SK-N-SH treated with all-trans-retinoic acid at 6 μM for 48 hours (cell line): ENCODE measurements around the gene NSL1.

Source experiments
- ATAC-seq: fragments of 200-7000 bp; cut with Tn5 transposase; 3 replicates; pipeline ENCODE4 v1.9.1; 2020; ENCODE audit warnings: mild to moderate bottlenecking, moderate library complexity
- ARNTL ChIP-seq: fragments of 450-650 bp; formaldehyde crosslinking; IDR thresholded peaks from 2 replicates; pipeline ENCODE4 v1.5.0; 2020; ENCODE audit warnings: low read depth, mild to moderate bottlenecking, moderate library complexity, borderline replicate concordance
- CSDC2 ChIP-seq: fragments of 250-450 bp; sonication (Bioruptor Pico); IDR thresholded peaks from 2 replicates; pipeline ENCODE4 v1.5.0; 2020; ENCODE audit warnings: mild to moderate bottlenecking, moderate library complexity
- ESRRG ChIP-seq: fragments of 250-450 bp; sonication (Bioruptor Pico); IDR thresholded peaks from 2 replicates; pipeline ENCODE4 v1.6.1; 2021; ENCODE audit warnings: mild to moderate bottlenecking
- GLIS3 ChIP-seq: fragments of 250-450 bp; sonication (Bioruptor Pico); IDR thresholded peaks from 2 replicates; pipeline ENCODE4 v1.5.0; 2020; ENCODE audit warnings: mild to moderate bottlenecking, moderate library complexity
- ISL1 ChIP-seq: fragments of 250-450 bp; sonication (Bioruptor Pico); IDR thresholded peaks from 2 replicates; pipeline ENCODE4 v2.1.2; 2022; ENCODE audit warnings: mild to moderate bottlenecking, moderate library complexity
- OSR1 ChIP-seq: fragments of 250-450 bp; sonication (Bioruptor Pico); IDR thresholded peaks from 2 replicates; pipeline ENCODE4 v1.8.0; 2022; ENCODE audit warnings: moderate library complexity, mild to moderate bottlenecking, inconsistent platforms
- PATZ1 ChIP-seq: fragments of 250-450 bp; sonication (Bioruptor Pico); IDR thresholded peaks from 2 replicates; pipeline ENCODE4 v1.8.0; 2020; ENCODE audit warnings: mild to moderate bottlenecking, moderate library complexity, borderline replicate concordance
- POU6F1 ChIP-seq: fragments of 250-450 bp; sonication (Bioruptor Pico); IDR thresholded peaks from 2 replicates; pipeline ENCODE4 v1.8.0; 2021; ENCODE audit warnings: low read depth, mild to moderate bottlenecking, moderate library complexity, borderline replicate concordance
- PPARA ChIP-seq: fragments of 250-450 bp; sonication (Bioruptor Pico); IDR thresholded peaks from 2 replicates; pipeline ENCODE4 v1.5.0; 2020; ENCODE audit warnings: mild to moderate bottlenecking, borderline replicate concordance
- RARB ChIP-seq: fragments of 250-450 bp; sonication (Bioruptor Pico); IDR thresholded peaks from 2 replicates; pipeline ENCODE4 v1.8.0; 2021; ENCODE audit warnings: mild to moderate bottlenecking, moderate library complexity
- SNAI2 ChIP-seq: fragments of 250-450 bp; sonication (Bioruptor Pico); IDR thresholded peaks from 2 replicates; pipeline ENCODE4 v1.5.0; 2020; ENCODE audit warnings: mild to moderate bottlenecking, moderate library complexity
- TCF4 ChIP-seq: fragments of 250-450 bp; sonication (Bioruptor Pico); IDR thresholded peaks from 2 replicates; pipeline ENCODE4 v1.8.0; 2021; ENCODE audit warnings: mild to moderate bottlenecking, moderate library complexity, borderline replicate concordance
- TOX ChIP-seq: fragments of 250-450 bp; sonication (Bioruptor Pico); IDR thresholded peaks from 2 replicates; pipeline ENCODE4 v1.8.0; 2021; ENCODE audit warnings: mild to moderate bottlenecking, moderate library complexity, borderline replicate concordance
- ZC3H10 ChIP-seq: fragments of 250-450 bp; sonication (Bioruptor Pico); IDR thresholded peaks from 2 replicates; pipeline ENCODE4 v1.5.1; 2021; ENCODE audit warnings: mild to moderate bottlenecking, moderate library complexity
- ZFP3 ChIP-seq: fragments of 250-450 bp; sonication (Bioruptor Pico); IDR thresholded peaks from 2 replicates; pipeline ENCODE4 v1.5.0; 2020; ENCODE audit warnings: mild to moderate bottlenecking, moderate library complexity
- ZNF70 ChIP-seq: fragments of 450-650 bp; formaldehyde crosslinking; IDR thresholded peaks from 2 replicates; pipeline ENCODE4 v1.5.0; 2020; ENCODE audit warnings: mild to moderate bottlenecking, moderate library complexity
- ZNF8 ChIP-seq: fragments of 450-650 bp; formaldehyde crosslinking; IDR thresholded peaks from 2 replicates; pipeline ENCODE4 v1.5.0; 2020; ENCODE audit warnings: mild to moderate bottlenecking, moderate library complexity
- TF ChIP-seq, protein P1 (sequence below): fragments of 250-450 bp; sonication (Bioruptor Pico); IDR thresholded peaks from 2 replicates; pipeline ENCODE4 v1.5.1; 2021; ENCODE audit warnings: mild to moderate bottlenecking, moderate library complexity
- TF ChIP-seq, protein P2 (sequence below): fragments of 250-450 bp; sonication (Bioruptor Pico); IDR thresholded peaks from 2 replicates; pipeline ENCODE4 v1.5.0; 2020; ENCODE audit warnings: mild to moderate bottlenecking, moderate library complexity
- TF ChIP-seq, protein P3 (sequence below): fragments of 250-450 bp; sonication (Bioruptor Pico); IDR thresholded peaks from 2 replicates; pipeline ENCODE4 v1.5.1; 2020; ENCODE audit warnings: low read depth, mild to moderate bottlenecking, moderate library complexity

NSL1 gene

DNA sequence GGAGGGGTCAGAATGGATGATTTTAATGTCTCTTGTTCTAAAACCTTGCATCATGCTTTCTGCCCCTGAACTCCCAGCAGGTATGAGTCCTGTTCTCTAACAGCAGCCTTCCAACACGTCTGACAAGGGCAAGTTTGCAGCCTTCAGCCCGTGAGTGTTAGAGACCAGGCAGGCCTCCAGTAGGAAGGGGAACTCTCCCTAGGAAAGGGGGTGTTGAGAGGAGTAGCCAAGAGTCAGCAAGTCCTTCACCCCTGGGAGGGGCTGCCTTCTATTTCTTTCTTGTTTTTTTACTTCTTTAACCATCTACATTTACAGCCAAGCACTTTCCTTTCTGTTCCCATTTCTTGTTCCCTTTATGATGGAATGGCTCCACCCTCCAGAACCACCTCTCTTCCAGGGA lies 106.1 kb downstream of the NSL1 start:
- ATAC-seq = no peak
- no peak for TF ChIP-seq PATZ1 (CRISPR knock-in tag)
- no peak for TF ChIP-seq ZC3H10
- TF ChIP-seq, protein P1, sequence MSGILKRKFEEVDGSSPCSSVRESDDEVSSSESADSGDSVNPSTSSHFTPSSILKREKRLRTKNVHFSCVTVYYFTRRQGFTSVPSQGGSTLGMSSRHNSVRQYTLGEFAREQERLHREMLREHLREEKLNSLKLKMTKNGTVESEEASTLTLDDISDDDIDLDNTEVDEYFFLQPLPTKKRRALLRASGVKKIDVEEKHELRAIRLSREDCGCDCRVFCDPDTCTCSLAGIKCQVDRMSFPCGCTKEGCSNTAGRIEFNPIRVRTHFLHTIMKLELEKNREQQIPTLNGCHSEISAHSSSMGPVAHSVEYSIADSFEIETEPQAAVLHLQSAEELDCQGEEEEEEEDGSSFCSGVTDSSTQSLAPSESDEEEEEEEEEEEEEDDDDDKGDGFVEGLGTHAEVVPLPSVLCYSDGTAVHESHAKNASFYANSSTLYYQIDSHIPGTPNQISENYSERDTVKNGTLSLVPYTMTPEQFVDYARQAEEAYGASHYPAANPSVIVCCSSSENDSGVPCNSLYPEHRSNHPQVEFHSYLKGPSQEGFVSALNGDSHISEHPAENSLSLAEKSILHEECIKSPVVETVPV = no peak
- no peak for TF ChIP-seq OSR1 (CRISPR knock-in tag)
- TF ChIP-seq, protein P2, sequence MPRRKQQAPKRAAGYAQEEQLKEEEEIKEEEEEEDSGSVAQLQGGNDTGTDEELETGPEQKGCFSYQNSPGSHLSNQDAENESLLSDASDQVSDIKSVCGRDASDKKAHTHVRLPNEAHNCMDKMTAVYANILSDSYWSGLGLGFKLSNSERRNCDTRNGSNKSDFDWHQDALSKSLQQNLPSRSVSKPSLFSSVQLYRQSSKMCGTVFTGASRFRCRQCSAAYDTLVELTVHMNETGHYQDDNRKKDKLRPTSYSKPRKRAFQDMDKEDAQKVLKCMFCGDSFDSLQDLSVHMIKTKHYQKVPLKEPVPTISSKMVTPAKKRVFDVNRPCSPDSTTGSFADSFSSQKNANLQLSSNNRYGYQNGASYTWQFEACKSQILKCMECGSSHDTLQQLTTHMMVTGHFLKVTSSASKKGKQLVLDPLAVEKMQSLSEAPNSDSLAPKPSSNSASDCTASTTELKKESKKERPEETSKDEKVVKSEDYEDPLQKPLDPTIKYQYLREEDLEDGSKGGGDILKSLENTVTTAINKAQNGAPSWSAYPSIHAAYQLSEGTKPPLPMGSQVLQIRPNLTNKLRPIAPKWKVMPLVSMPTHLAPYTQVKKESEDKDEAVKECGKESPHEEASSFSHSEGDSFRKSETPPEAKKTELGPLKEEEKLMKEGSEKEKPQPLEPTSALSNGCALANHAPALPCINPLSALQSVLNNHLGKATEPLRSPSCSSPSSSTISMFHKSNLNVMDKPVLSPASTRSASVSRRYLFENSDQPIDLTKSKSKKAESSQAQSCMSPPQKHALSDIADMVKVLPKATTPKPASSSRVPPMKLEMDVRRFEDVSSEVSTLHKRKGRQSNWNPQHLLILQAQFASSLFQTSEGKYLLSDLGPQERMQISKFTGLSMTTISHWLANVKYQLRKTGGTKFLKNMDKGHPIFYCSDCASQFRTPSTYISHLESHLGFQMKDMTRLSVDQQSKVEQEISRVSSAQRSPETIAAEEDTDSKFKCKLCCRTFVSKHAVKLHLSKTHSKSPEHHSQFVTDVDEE = no peak
- no peak for TF ChIP-seq ESRRG (CRISPR knock-in tag)
- TF ChIP-seq ISL1 (CRISPR knock-in tag) = no peak
- no peak for TF ChIP-seq POU6F1 (CRISPR knock-in tag)
- no peak for TF ChIP-seq PPARA
- no peak for TF ChIP-seq ZNF70 (CRISPR knock-in tag)
- no peak for TF ChIP-seq TOX (CRISPR knock-in tag)
- no peak for TF ChIP-seq ZFP3 (CRISPR knock-in tag)
- no peak for TF ChIP-seq GLIS3 (CRISPR knock-in tag)
- TF ChIP-seq RARB = no peak
- no peak for TF ChIP-seq ZNF8
- TF ChIP-seq, protein P3, sequence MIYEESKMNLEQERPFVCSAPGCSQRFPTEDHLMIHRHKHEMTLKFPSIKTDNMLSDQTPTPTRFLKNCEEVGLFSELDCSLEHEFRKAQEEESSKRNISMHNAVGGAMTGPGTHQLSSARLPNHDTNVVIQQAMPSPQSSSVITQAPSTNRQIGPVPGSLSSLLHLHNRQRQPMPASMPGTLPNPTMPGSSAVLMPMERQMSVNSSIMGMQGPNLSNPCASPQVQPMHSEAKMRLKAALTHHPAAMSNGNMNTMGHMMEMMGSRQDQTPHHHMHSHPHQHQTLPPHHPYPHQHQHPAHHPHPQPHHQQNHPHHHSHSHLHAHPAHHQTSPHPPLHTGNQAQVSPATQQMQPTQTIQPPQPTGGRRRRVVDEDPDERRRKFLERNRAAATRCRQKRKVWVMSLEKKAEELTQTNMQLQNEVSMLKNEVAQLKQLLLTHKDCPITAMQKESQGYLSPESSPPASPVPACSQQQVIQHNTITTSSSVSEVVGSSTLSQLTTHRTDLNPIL (CRISPR knock-in tag) = no peak
- TF ChIP-seq SNAI2 (CRISPR knock-in tag) = no peak
- TF ChIP-seq ARNTL = no peak
- no peak for TF ChIP-seq CSDC2
- no peak for TF ChIP-seq TCF4

DNA sequence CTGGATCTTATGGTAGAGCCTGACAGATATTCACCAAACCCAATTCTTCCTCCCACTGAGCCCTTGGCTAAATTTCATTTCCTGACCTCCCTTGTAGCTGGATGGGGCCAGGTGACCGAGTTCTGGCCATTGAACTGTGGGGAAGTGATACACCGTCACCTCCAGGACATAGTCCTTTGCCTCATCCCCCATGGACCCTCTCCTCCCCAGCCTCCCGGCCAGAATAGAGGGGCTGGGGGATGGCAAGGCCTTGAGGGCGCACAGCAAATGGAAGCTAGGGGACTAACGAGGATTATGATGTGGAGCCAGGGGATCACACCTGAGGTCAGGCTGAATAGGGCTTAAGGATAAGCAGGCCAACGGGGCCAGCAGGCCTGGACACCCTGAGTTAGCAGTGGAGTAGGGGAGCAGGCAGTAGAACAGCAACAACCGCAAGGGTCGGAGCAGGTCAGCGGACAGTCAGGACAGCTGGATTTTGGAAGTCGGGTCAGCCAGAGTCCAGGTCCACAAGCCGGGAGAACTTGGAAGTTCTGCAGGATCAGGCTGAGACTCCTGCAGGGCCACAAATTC lies 107.0 kb downstream of the NSL1 start:
- no peak for ATAC-seq
- TF ChIP-seq SNAI2 (CRISPR knock-in tag) (no peak), ISL1 (CRISPR knock-in tag) (no peak), GLIS3 (CRISPR knock-in tag) (no peak), PPARA (no peak), ZC3H10 (no peak)
- TF ChIP-seq, protein P2 = no peak
